ENCODE results near the gene ZNF366.
"Not testable (repeated sequence)": the region's sequence is repeated elsewhere in the genome, so short reads cannot be mapped to it uniquely, and the experiment has no call there.

ZNF366 gene

GRCh38 chr5:72436796-72437471 lies 70.3 kb downstream of the ZNF366 start:
- no peak for DNase-seq

DNA sequence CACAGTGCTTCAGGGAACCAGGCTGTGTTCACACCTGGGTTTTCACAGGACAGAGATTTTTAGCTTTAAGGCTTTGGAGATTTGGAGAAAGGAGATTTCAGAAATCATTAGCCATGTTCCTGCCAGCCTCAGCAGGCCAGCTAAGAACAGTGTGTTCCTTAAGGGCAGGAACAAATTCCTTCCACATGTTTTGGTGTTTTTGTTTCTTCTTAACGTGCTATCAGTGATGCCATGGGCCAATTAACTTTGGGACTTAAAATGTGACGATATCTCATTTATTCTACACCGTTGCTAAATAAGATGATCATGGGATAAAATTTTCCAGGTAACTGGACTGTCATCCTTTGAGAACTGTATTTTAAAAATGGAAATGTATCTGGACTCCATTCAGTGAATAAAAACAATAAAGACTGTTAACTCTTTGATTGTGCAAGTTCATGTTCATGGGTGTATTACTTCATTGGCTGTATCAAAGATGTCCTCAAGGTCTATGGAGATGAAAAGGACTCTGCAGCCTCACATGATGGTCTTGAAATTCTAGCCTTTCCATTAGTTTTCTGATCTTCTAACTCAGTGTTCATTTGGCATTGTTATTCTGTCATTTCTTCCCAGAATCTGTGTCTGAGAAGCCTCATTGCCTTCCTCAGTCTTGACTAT lies 72.3 kb downstream of the ZNF366 start:
- no peak for DNase-seq

DNA sequence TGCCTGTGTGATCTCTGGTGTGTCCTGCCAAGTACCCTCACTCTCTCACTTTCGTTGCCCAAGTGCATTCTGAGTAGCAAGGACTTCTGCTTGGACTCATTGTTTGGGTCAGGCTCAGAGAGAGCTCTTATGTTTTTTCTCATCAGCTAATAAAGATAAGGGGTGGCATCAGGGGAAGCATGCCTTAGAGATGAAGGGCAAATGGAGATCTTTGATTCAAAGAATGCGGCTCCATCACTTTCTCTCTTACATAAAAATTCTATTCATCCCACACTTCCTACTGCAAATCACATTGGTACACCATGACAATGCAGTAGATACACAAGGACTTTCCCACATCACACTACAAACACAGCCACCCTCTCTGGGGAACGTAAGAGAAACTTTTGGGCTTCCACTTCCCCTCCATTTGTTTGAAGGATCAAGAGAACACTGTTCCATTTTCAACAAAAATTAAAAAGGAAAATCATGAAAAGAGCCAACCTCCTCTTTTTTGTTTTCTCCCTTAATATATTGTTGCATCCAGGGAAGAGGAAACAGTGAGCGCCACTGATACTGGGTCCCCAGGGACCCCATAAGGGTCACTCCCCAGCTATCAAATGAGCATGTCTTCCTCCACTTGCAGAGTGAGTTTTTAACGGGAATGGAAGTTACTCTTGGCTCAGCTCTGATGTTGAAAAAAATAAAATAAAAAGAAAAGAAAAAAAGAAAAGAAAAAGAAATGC lies 73.0 kb downstream of the ZNF366 start:
- peak; percentile 52 for DNase-seq

GRCh38 chr5:72433522-72433921 lies 73.7 kb downstream of the ZNF366 start:
- DNase-seq: peak; percentile 21

- no peak for DNase-seq
Observed at GRCh38 chr5:72428669-72429068, 78.5 kb downstream of the ZNF366 start.

GRCh38 chr5:72427488-72428437 lies 79.4 kb downstream of the ZNF366 start:
- DNase-seq: no peak

DNA sequence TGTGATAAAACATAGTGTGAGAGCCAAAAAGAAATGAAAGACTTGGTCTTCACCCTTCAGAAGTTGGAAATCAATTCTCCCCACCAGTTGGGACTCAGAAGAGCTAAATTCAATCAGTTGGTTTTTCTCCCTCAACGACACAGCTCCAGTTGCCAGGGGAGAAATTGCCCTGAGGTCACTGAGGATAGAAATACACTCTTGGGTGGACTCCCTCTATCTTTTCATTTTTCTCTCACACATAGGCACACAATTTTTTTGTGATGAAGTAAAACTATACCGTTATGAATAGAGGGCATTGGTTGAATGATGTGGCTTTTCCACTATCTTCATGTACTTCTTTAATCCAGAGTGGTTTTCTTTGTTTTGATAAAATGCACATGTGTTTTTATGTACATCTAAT lies 80.2 kb downstream of the ZNF366 start:
- no peak for DNase-seq

- no peak for DNase-seq
Observed at GRCh38 chr5:72426019-72426418, 81.2 kb downstream of the ZNF366 start.

GRCh38 chr5:72418271-72418670 lies 88.9 kb downstream of the ZNF366 start:
- no peak for DNase-seq

DNA sequence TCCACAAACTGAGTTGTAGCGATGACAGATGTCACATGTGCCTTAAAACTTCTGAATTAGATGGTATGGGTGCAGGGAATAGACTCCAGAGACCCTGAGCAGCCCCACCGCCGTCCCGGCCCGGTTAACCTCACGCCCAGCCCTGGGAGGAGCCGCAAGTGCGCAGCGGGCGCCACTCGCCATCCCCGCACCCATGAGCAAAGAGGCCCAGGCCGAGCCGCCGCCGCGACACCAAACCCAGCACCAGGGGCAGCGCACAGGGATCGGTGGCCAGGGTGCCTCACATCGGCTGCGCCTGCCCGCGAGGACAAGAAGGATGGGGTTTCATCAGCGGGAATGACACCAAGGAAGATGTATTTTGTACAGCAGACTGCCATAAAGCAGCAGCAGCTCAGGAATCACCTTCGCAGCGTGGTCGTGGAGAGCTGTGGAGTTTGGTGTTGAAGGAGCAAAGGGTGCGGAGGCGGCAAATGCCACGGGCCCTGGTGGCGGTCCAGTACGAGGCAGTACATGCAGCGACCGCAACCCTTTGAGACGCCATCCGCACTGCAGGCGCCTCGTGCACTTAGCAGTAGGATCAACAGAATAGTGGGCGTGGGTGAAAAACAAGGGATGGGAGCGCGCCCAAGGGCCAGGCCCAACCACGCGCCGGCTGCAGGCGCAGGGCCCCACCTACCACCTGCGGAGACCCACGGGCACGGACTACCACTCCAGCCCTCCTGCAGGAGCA lies 89.7 kb downstream of the ZNF366 start:
- DNase-seq: no peak

DNA sequence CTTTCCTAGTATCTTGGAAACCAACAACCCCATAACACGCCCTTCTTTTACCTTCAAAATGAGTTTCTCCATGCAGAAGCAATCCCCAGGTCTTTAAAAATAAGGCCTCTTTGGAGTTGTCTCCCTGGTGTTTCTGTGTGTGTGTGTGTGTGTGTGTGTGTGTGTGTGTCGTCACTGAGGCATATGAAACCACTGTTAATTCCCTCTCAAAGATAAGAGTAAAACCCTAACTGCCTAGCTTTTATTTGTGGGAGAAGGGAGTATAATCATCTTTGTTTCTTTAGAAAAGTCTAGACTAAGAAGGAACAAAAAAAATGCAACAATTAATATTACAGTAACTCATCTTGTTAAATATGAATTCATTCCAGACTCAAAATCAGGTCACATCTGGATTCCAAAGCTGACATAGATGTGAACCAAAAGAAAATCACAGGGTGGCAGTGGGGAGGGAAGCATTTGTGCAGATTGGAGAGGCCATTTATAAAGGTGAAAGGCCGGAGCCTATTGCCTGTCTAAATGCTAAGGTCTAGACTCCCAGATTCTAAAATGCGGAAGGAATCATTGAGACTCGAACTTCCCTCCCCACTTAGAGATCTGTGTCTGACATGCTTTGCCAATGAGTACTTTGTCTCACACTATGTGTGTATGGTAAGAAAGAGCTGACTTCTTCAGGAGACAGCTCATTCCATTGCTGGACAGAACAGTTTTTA lies 91.4 kb downstream of the ZNF366 start:
- no peak for DNase-seq

GRCh38 chr5:72412283-72413055 lies 94.7 kb downstream of the ZNF366 start:
- no peak for DNase-seq

DNA sequence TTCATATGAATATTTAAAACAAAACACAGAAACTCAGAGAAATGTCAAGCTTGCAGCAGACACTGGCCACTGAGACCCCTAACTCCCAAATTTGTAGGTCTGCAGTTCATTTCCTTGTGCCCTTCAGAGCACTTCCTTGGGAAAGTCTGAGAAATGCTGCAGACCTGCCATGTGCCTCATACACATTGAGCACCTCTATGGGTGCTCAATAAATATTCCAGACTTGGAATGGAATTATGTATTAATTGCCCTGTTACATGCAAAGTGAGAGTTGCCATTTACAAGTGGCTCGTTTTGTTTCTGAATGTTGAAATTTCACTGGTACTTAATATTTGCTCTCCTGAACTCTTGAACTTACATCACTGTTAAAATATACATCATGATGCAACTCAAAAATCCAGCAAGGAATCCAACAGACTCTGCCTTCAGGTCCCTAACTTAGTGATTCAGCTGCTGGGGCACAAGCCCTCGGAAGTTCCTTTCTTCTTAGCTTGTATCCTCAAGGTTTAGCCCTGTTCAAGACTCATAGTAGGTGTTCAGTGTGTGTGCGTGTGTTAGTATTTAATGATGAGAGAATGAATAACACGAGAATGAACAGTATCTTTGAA lies 96.4 kb downstream of the ZNF366 start:
- no peak for DNase-seq

GRCh38 chr5:72408603-72409002 lies 98.6 kb downstream of the ZNF366 start:
- no peak for DNase-seq

DNA sequence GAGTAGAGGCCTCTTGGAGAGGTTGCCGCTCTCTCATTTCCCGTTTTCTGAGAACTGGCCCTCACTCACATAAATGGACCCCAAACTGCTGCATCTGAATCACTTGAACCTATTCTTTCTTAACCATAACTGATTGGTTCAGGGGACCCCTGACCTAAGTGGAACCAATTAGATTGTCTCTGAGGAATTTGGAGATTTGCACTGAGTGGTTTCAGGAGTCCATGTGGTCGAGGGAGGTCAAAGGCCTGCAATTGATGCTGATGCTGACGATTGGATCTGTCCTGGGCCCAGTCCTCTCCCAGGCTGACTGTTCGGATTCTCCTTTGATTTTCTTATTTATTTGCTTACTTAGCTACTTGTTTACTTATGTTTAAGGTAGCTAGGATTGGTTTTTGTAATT lies 99.1 kb downstream of the ZNF366 start:
- no peak for DNase-seq

DNA sequence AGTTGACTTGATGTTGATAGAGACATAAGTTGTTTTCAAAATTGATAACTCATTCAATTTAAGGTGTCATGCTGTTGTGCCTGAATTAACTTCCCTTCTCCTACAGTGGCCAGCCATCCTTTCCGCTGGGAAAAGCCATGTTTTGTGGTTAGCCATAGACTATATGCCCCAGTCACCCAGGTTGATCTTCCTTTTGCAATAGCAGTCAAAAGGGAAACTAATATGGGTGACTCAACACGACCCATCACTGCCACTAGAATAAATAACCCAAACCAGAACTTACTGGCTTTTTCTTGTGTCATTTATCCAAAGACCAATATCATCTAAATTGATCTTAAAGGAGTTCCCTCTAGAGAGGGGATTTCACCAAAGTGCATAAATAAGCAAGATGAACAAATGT lies 99.7 kb downstream of the ZNF366 start:
- no peak for DNase-seq

DNA sequence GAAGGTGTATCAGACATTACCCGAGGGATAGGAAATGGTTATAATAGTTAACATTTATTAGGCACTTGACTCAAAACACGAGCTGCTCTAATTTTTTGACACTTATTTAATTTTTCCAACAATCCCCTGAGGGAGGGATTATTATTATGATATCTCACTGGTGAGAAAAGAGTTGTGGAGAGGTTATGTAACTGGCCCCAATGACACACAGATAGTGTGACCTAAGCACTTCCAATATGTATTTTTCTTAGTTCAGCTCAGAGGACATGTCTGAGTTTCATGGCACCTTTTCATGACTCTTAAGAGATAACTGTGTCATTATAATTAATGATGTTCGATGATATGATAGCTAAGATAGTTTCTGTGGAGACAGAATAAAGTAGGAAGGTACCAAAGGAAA lies 100.1 kb downstream of the ZNF366 start:
- no peak for DNase-seq

GRCh38 chr5:72404771-72405170 lies 102.4 kb downstream of the ZNF366 start:
- not testable (repeated sequence) for DNase-seq

- DNase-seq: no peak
Observed at GRCh38 chr5:72402959-72403628, 104.1 kb downstream of the ZNF366 start.

GRCh38 chr5:72402381-72402890 lies 104.8 kb downstream of the ZNF366 start:
- DNase-seq: no peak
